SK-N-SH (cell line): ENCODE measurements around the gene CLEC7A. TPM values are rescaled to one million over a fixed set of nuclear protein-coding genes. Genes with fewer than 3 reads are reported as not detected.

ENCODE experiments used
- CTCF ChIA-PET: fragments of 300-600, 350-600 bp; formaldehyde crosslinking; extraction: SDS; loops from one replicate; lab custom pipeline; 2021; lab: Yijun Ruan, JAX
- POLR2A ChIA-PET: fragments of 350-600 bp; sonication (Branson Sonifier 250); formaldehyde crosslinking; extraction: SDS; loops from one replicate; lab custom pipeline; 2020; ENCODE audit warnings: antibody characterized with exemption, inconsistent platforms; lab: Yijun Ruan, JAX
- DNase-seq: peaks from one replicate; pipeline ENCODE4 v3.0.0; 2012
- H2AFZ ChIP-seq: fragments of 200-600 bp; sonication (generic); 2 replicates; pipeline ENCODE4 v1.8.1; 2016; ENCODE audit warnings: antibody characterized with exemption, mild to moderate bottlenecking, low read depth
- H3F3A ChIP-seq: fragments of 200-600 bp; sonication (generic); replicated peaks from 2 replicates; pipeline ENCODE3; 2016; ENCODE audit warnings: antibody characterized with exemption, mild to moderate bottlenecking; ENCODE audit not compliant: insufficient read depth
- H3K27ac ChIP-seq, 2 experiments: fragments of 200-500 bp in 1 of 2; fragments of 200-600 bp in 1 of 2; sonication (Bioruptor generic) in 1 of 2; sonication (generic), shearing (Covaris generic) in 1 of 2; 2 replicates each; pipeline versions ENCODE4 v1.5.1 to v1.6.1; 2014 to 2016; ENCODE audit warnings: low read depth in 2 of 2, inconsistent platforms in 1 of 2, low read length in 1 of 2, mild to moderate bottlenecking in 1 of 2, mixed read lengths in 1 of 2
- H3K27me3 ChIP-seq: fragments of 200-600 bp; sonication (generic), shearing (Covaris generic); 2 replicates; pipeline ENCODE4 v1.6.1; 2016; ENCODE audit warnings: mixed run types; ENCODE audit not compliant: insufficient read depth
- H3K36me3 ChIP-seq, 2 experiments: fragments of 200-500 bp in 1 of 2; fragments of 200-600 bp in 1 of 2; sonication (Bioruptor generic) in 1 of 2; sonication (generic) in 1 of 2; replicated peaks in 1 of 2; 2 replicates each; pipeline versions ENCODE3 to v1.5.1; 2014 to 2016; ENCODE audit warnings: low read length in 1 of 2, mild to moderate bottlenecking in 1 of 2; ENCODE audit not compliant: insufficient read depth in 2 of 2, control insufficient read depth in 1 of 2
- H3K4me1 ChIP-seq, 2 experiments: fragments of 200-500 bp in 1 of 2; fragments of 200-600 bp in 1 of 2; sonication (Bioruptor generic) in 1 of 2; sonication (generic), shearing (Covaris generic) in 1 of 2; 2 replicates each; pipeline versions ENCODE4 v1.5.1 to v1.6.1; 2014 to 2016; ENCODE audit warnings: low read depth in 1 of 2, low read length in 1 of 2, mixed run types in 1 of 2; ENCODE audit not compliant: insufficient read depth in 2 of 2, control insufficient read depth in 1 of 2
- H3K4me2 ChIP-seq: fragments of 200-600 bp; sonication (generic), shearing (Covaris generic); 2 replicates; pipeline ENCODE4 v1.6.1; 2017; ENCODE audit warnings: mixed run types
- H3K4me3 ChIP-seq, 2 experiments: fragments of 200-500 bp in 1 of 2; fragments of 200-600 bp in 1 of 2; sonication (Bioruptor generic) in 1 of 2; sonication (generic), shearing (Covaris generic) in 1 of 2; 2 replicates each; pipeline versions ENCODE4 v1.5.1 to v1.8.1; 2014 to 2016; ENCODE audit warnings: low read depth in 2 of 2, inconsistent platforms in 1 of 2, low read length in 1 of 2, mild to moderate bottlenecking in 1 of 2, mixed read lengths in 1 of 2, moderate library complexity in 1 of 2
- H3K79me2 ChIP-seq: fragments of 200-600 bp; sonication (generic); 2 replicates; pipeline ENCODE4 v1.8.1; 2017; ENCODE audit warnings: mild to moderate bottlenecking; ENCODE audit not compliant: insufficient read depth
- H3K9ac ChIP-seq: fragments of 200-600 bp; sonication (generic); 2 replicates; pipeline ENCODE4 v1.6.1; 2017; ENCODE audit warnings: mixed run types
- H3K9me2 ChIP-seq: fragments of 200-600 bp; sonication (generic); 2 replicates; pipeline ENCODE4 v1.6.1; 2017; ENCODE audit warnings: mixed run types
- H3K9me3 ChIP-seq: fragments of 200-600 bp; sonication (generic); 2 replicates; pipeline ENCODE4 v1.6.1; 2017; ENCODE audit warnings: mixed run types, mild to moderate bottlenecking, moderate library complexity
- H4K20me1 ChIP-seq: fragments of 200-600 bp; sonication (generic); 2 replicates; pipeline ENCODE4 v1.6.1; 2017; ENCODE audit warnings: mild to moderate bottlenecking, mixed run types; ENCODE audit not compliant: insufficient read depth
- CTCF ChIP-seq: fragments of 200-600 bp; sonication (generic); IDR thresholded peaks from 2 replicates; pipeline ENCODE4 v1.6.1; 2017; ENCODE audit warnings: antibody characterized with exemption, mild to moderate bottlenecking, moderate library complexity
- EP300 ChIP-seq, 2 experiments: IDR thresholded peaks; 2 replicates each; pipeline versions ENCODE4 v1.4.0 to v1.6.1; 2012; ENCODE audit warnings: borderline replicate concordance in 1 of 2, low read depth in 1 of 2, low read length in 1 of 2
- FOSL2 ChIP-seq: IDR thresholded peaks from 2 replicates; pipeline ENCODE4 v1.4.0; 2012; ENCODE audit warnings: low read depth, mild to moderate bottlenecking, moderate library complexity, borderline replicate concordance
- FOXJ3 ChIP-seq: sonication (generic); formaldehyde crosslinking; IDR thresholded peaks from 2 replicates; pipeline ENCODE4 v1.5.1; 2020; ENCODE audit warnings: mild to moderate bottlenecking, missing genetic modification reagents
- FOXM1 ChIP-seq: IDR thresholded peaks from 2 replicates; pipeline ENCODE4 v1.4.0; 2012; ENCODE audit warnings: low read depth, mild to moderate bottlenecking
- GATA2 ChIP-seq: sonication (generic); formaldehyde crosslinking; IDR thresholded peaks from 2 replicates; pipeline ENCODE4 v1.5.0; 2020; ENCODE audit warnings: mild to moderate bottlenecking, missing genetic modification reagents
- JUND ChIP-seq: IDR thresholded peaks from 2 replicates; pipeline ENCODE4 v1.4.0; 2012
- NFIC ChIP-seq: IDR thresholded peaks from 2 replicates; pipeline ENCODE4 v1.4.0; 2012; ENCODE audit warnings: borderline replicate concordance
- NRF1 ChIP-seq: IDR thresholded peaks from 2 replicates; pipeline ENCODE4 v1.6.1; 2012; ENCODE audit warnings: low read depth, mild to moderate bottlenecking, low read length
- PBX3 ChIP-seq: IDR thresholded peaks from 2 replicates; pipeline ENCODE4; 2012
- POLR2AphosphoS5 ChIP-seq: IDR thresholded peaks from 2 replicates; pipeline ENCODE4 v1.6.1; 2012; ENCODE audit warnings: low read depth, low read length
- RFX5 ChIP-seq: IDR thresholded peaks from 2 replicates; pipeline ENCODE4 v1.6.1; 2012; ENCODE audit warnings: mild to moderate bottlenecking, improper control_type of control experiment, low read length
- RXRA ChIP-seq: IDR thresholded peaks from 2 replicates; pipeline ENCODE4 v1.4.0; 2012; ENCODE audit warnings: low read depth, mild to moderate bottlenecking, borderline replicate concordance
- TAF1 ChIP-seq: IDR thresholded peaks from 2 replicates; pipeline ENCODE4 v1.6.1; 2012; ENCODE audit warnings: low read depth, mild to moderate bottlenecking, low read length, moderate library complexity, borderline replicate concordance
- TCF12 ChIP-seq: IDR thresholded peaks from 2 replicates; pipeline ENCODE4 v1.4.0; 2012
- WGBS: methylation state at CpG from one replicate; pipeline ENCODE4 v1.1.6; 2017; ENCODE audit warnings: low lambda C conversion rate; 5-methylcytosine and 5-hydroxymethylcytosine counted together
- polyA plus RNA-seq, 3 experiments: library from polyadenylated mRNA; depleted of rRNA; stranded (reverse); fragments of >200 nt; gene quantifications; 2 replicates each; pipeline ENCODE4 v1.2.3, GENCODE V29; 2012

The CLEC7A gene
- polyA plus RNA-seq, 1 of the 3 experiments (the other 2 are of a cell fraction) = not detected

- Histone ChIP-seq H3K36me3 (no peaks in the 10 kb centered on the region), H3K27ac (no peak overlapping the region), H3K27me3 (0 out of 2 replicates have a peak, but pooled peaks cover 4% of the 10 kb centered on the region), H3K79me2 (no peaks in the 10 kb centered on the region), H3K4me1 (no peaks in the 10 kb centered on the region), H3K9ac (no peak overlapping the region), H3K4me3 (no peak overlapping the region), H2AFZ (no peak overlapping the region), H3K9me2 (no peaks in the 10 kb centered on the region), H3F3A (no peaks in the 10 kb centered on the region), H3K9me3 (no peaks in the 10 kb centered on the region), H4K20me1 (no peaks in the 10 kb centered on the region), H3K4me2 (no peak overlapping the region)
- TF ChIP-seq FOSL2 = no peak
- TF ChIP-seq TAF1 = no peak
- TF ChIP-seq PBX3 = no peak
- TF ChIP-seq JUND = no peak
- no peak for TF ChIP-seq GATA2 (CRISPR knock-in tag)
- TF ChIP-seq RXRA = no peak
- TF ChIP-seq RFX5 = no peak
- no peak for TF ChIP-seq FOXM1
- TF ChIP-seq NFIC = no peak
- no peak for TF ChIP-seq EP300 (IDR thresholded peaks at IDR 0.05; ENCODE audit: borderline replicate concordance in 1 of 2, low read depth in 1 of 2, low read length in 1 of 2)
- TF ChIP-seq POLR2AphosphoS5 = no peak
- ChIA-PET POLR2A (no interaction called here), CTCF (interaction anchor here (1.4 kb wide), 1 partner anchor 67 kb away, joined by 3 read pairs; no protein-coding TSS in a partner anchor)
- DNase-seq = no peak
- WGBS = 14% methylated on average over 3 of the region's 3 CpGs
Observed at GRCh38 chr12:10086387-10086786, 43.6 kb downstream of the CLEC7A start.

- no peaks in the 10 kb centered on the region for H3K4me1 ChIP-seq
- no peak overlapping the region for H3K9ac ChIP-seq
- no peak overlapping the region for H3K4me3 ChIP-seq
- CTCF ChIA-PET = no interaction called here
- no peaks in the 10 kb centered on the region for H3K9me3 ChIP-seq
- no peaks in the 10 kb centered on the region for H3K27me3 ChIP-seq
- no peaks in the 10 kb centered on the region for H3K36me3 ChIP-seq
- H4K20me1 ChIP-seq = no peaks in the 10 kb centered on the region
- TF ChIP-seq CTCF (no peak), JUND (no peak), FOXJ3 (CRISPR knock-in tag) (no peak), POLR2AphosphoS5 (no peak), NFIC (no peak), TCF12 (no peak), TAF1 (no peak), NRF1 (no peak)
- WGBS = 22% methylated on average over 6 of the region's 6 CpGs
- DNase-seq = no peak
- no peak overlapping the region for H2AFZ ChIP-seq
- H3F3A ChIP-seq = no peaks in the 10 kb centered on the region
- H3K79me2 ChIP-seq = no peaks in the 10 kb centered on the region
- no peak overlapping the region for H3K27ac ChIP-seq
- POLR2A ChIA-PET = no interaction called here
- H3K4me2 ChIP-seq = no peak overlapping the region
- H3K9me2 ChIP-seq = no peaks in the 10 kb centered on the region
Observed at GRCh38 chr12:10084733-10085132, 45.3 kb downstream of the CLEC7A start.
